ENCODE measurements around the gene EGLN2.
"Not testable (repeated sequence)": the region's sequence is repeated elsewhere in the genome, so short reads cannot be mapped to it uniquely, and the experiment has no call there.

EGLN2 gene

DNA sequence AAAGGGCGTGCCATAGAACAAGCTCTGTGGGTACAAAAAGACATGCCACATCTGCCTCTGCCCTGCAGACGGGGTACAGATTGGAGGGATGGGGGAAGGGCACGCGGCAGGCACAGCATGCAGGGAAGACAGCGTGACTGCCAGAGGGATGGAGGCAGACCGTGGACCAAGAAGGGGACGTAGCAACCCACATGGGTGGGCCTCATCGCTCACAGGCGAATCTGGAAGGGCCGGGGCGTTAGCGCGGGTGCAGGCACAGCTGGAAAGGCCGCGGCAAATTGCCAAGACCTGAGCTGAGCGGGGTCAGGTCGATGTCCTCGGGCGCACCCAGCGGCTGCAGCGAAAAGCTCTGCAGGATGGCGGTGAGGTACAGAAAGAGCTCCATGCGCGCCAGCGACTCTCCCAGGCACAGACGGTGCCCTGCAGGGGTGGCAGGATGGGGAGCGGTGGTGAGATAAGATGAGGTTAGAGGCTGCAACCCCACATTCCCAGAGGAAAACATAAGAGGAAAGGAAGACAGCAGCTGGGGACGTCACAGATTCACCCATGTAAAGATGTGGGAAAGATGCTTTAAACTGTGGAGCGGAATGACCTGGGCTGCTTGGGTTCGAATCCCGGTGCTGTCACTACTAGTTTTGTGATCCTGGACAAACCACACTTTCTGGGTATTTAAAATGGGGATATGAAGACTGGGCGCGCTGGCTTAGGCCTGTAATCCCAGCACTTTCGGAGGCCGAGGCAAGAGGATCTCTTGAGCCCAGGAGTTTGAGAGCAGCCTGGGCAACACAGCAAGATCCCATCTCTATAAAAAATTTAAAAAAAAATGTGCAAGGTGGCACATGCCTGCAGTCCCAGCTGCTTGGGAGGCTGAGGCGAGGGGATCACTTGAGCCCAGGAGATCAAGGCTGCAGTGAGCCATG lies 19.7 kb downstream of the EGLN2 start:
- Histone ChIP-seq H3K9ac (ENCODE audit: low read depth in 1 of 2, low read length in 2 of 2) (peak overlapping the region in 1 of 2 donors; percentile 20), H3K4me1 (ENCODE audit: control insufficient read depth in 1 of 2, insufficient read depth in 2 of 2, low read length in 2 of 2) (peaks cover 4 to 26% of the 10 kb centered on the region in 2 donors), H3K4me3 (ENCODE audit: low read depth in 1 of 2, low read length in 2 of 2) (peak overlapping the region; percentile 50 to 61)
- H3K27me3 ChIP-seq (ENCODE audit: control insufficient read depth in 1 of 2, insufficient read depth in 2 of 2, low read length in 2 of 2); H3K9me3 ChIP-seq (ENCODE audit: control insufficient read depth in 1 of 2, low read length in 2 of 2); H3K36me3 ChIP-seq (ENCODE audit: control insufficient read depth in 1 of 2, insufficient read depth in 2 of 2, low read length in 2 of 2); H3K27ac ChIP-seq (ENCODE audit: low read depth, low read length): not testable (repeated sequence)

DNA sequence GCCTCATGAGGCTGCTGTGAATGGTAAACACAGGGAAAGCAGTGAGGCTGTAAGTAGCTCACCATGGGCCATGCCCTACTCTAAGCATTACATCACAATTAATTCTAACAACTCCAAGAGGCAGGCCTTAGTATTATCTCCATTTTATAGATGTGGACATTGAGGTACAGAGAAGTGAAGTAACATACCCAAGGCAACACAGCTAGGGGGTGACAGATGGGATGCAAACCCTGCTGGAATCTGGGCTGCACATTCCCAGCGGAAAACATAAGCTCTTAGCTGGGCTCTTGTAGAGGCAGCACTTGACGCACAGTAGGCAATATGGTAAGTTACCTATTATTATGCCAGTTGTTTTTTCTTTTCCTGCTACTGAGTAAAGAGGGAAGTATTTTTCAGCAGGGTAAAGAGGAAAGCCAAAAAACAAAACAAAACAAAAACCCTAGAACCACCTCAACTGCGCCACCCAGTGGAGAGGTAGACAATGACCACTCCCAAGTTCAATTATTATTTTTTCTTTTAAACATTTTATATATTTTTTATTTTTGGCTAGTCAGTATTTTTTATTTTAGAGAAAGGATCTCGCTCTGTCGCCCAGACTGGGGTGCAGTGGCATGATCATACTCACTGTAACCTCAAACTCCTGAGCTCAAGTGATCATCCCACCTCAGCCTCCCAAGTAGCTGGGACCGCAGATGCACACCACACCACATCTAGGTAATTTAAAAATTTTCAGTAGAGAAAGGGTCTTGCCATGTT lies 20.7 kb downstream of the EGLN2 start:
- H3K9ac ChIP-seq (ENCODE audit: low read depth in 1 of 2, low read length in 2 of 2); H3K27ac ChIP-seq (ENCODE audit: low read depth, low read length); H3K36me3 ChIP-seq (ENCODE audit: control insufficient read depth in 1 of 2, insufficient read depth in 2 of 2, low read length in 2 of 2); H3K4me3 ChIP-seq (ENCODE audit: low read depth in 1 of 2, low read length in 2 of 2); H3K27me3 ChIP-seq (ENCODE audit: control insufficient read depth in 1 of 2, insufficient read depth in 2 of 2, low read length in 2 of 2); H3K9me3 ChIP-seq (ENCODE audit: control insufficient read depth in 1 of 2, low read length in 2 of 2): not testable (repeated sequence)
- H3K4me1 ChIP-seq (ENCODE audit: control insufficient read depth in 1 of 2, insufficient read depth in 2 of 2, low read length in 2 of 2): peaks cover 4 to 26% of the 10 kb centered on the region in 2 donors

DNA sequence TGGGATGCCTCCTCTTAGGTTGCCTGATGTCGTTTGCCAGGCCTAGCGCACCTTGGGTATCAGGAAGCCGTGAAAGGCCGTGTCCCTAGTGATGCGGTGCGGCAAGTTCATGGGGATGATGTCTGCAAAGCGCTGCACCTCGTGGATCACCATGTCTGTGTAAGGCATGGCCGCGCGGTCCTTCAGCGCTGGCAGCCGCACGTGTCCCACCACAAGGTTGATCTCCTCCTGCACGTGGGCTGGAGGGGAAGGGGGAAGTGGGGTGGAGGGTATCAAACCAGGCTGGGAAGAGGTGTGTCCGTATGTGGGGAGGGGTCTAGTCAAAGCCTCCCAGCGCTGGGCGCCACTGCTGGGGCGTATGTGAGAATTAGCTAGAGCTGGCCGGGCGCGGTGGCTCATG lies 23.2 kb downstream of the EGLN2 start:
- H3K4me1 ChIP-seq (ENCODE audit: control insufficient read depth in 1 of 2, insufficient read depth in 2 of 2, low read length in 2 of 2): peaks cover 4 to 26% of the 10 kb centered on the region in 2 donors
- H3K4me3 ChIP-seq (ENCODE audit: low read depth in 1 of 2, low read length in 2 of 2): no peak overlapping the region
- H3K27me3 ChIP-seq (ENCODE audit: control insufficient read depth in 1 of 2, insufficient read depth in 2 of 2, low read length in 2 of 2): no peaks in the 10 kb centered on the region
- no peak overlapping the region for H3K9ac ChIP-seq (ENCODE audit: low read depth in 1 of 2, low read length in 2 of 2)
- H3K36me3 ChIP-seq (ENCODE audit: control insufficient read depth in 1 of 2, insufficient read depth in 2 of 2, low read length in 2 of 2): peaks cover 0 to 6% of the 10 kb centered on the region in 2 donors
- no peak overlapping the region for H3K27ac ChIP-seq (ENCODE audit: low read depth, low read length)
- no peaks in the 10 kb centered on the region for H3K9me3 ChIP-seq (ENCODE audit: control insufficient read depth in 1 of 2, low read length in 2 of 2)

DNA sequence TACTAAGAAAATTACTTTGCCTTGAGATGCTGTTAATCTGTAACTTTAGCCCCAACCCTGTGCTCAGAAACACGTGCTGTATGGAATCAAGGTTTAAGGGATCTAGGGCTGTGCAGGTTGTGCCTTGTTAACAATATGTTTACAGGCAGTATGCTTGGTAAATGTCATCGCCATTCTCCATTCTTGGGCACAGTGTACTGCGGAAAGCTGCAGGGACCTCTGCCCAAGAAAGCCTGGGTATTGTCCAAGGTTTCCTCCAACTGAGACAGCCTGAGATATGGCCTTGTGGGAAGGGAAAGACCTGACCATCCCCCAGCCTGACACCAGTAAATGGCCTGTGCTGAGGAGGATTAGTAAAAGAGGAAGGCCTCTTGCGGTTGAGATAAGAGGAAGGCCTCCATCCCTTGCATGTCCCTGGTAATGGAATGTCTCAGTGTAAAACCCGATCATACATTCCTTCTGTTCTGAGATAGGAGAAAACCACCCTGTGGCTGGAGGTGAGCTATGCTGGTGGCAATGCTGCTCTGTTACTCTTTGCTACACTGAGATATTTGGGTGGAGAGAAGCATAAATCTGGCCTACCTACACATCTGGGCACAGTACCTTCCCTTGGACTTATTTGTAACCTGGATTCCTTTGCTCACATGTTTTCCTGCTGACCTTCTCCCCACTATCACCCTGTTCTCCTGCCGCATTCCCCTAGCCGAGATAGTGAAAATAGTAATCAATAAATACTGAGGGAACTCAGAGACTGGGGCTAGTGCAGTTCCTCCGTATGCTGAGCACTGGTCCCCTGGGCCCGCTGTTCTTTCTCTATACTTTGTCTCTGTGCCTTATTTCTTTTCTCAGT lies 23.9 kb downstream of the EGLN2 start:
- not testable (repeated sequence) for H3K27me3 ChIP-seq (ENCODE audit: control insufficient read depth in 1 of 2, insufficient read depth in 2 of 2, low read length in 2 of 2); H3K4me3 ChIP-seq (ENCODE audit: low read depth in 1 of 2, low read length in 2 of 2); H3K27ac ChIP-seq (ENCODE audit: low read depth, low read length); H3K36me3 ChIP-seq (ENCODE audit: control insufficient read depth in 1 of 2, insufficient read depth in 2 of 2, low read length in 2 of 2); H3K9me3 ChIP-seq (ENCODE audit: control insufficient read depth in 1 of 2, low read length in 2 of 2); H3K9ac ChIP-seq (ENCODE audit: low read depth in 1 of 2, low read length in 2 of 2)
- H3K4me1 ChIP-seq (ENCODE audit: control insufficient read depth in 1 of 2, insufficient read depth in 2 of 2, low read length in 2 of 2): peaks cover 4 to 26% of the 10 kb centered on the region in 2 donors

DNA sequence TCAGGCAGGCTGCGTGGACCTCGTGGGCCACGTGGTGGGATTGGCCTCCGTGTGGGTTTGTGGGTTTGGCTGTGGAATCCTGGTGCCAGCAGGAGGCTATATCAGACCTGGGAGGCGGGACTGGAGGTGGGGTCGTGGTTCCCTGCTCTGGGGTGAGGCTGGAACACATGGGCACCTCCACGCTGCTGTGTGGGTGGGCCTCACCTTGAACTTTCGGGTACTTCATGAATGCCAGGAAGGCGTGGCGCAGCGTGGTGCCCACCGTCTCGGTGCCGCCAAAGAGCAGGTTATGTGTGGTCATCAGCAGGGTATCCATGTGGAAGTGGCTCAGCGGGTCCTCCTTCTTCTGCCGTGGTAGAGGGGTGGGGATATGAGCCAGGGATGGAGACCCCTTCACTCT lies 25.9 kb downstream of the EGLN2 start:
- H3K9ac ChIP-seq (ENCODE audit: low read depth in 1 of 2, low read length in 2 of 2); H3K27me3 ChIP-seq (ENCODE audit: control insufficient read depth in 1 of 2, insufficient read depth in 2 of 2, low read length in 2 of 2); H3K36me3 ChIP-seq (ENCODE audit: control insufficient read depth in 1 of 2, insufficient read depth in 2 of 2, low read length in 2 of 2); H3K27ac ChIP-seq (ENCODE audit: low read depth, low read length); H3K9me3 ChIP-seq (ENCODE audit: control insufficient read depth in 1 of 2, low read length in 2 of 2); H3K4me3 ChIP-seq (ENCODE audit: low read depth in 1 of 2, low read length in 2 of 2): not testable (repeated sequence)
- H3K4me1 ChIP-seq (ENCODE audit: control insufficient read depth in 1 of 2, insufficient read depth in 2 of 2, low read length in 2 of 2): peaks cover 0 to 13% of the 10 kb centered on the region in 2 donors

DNA sequence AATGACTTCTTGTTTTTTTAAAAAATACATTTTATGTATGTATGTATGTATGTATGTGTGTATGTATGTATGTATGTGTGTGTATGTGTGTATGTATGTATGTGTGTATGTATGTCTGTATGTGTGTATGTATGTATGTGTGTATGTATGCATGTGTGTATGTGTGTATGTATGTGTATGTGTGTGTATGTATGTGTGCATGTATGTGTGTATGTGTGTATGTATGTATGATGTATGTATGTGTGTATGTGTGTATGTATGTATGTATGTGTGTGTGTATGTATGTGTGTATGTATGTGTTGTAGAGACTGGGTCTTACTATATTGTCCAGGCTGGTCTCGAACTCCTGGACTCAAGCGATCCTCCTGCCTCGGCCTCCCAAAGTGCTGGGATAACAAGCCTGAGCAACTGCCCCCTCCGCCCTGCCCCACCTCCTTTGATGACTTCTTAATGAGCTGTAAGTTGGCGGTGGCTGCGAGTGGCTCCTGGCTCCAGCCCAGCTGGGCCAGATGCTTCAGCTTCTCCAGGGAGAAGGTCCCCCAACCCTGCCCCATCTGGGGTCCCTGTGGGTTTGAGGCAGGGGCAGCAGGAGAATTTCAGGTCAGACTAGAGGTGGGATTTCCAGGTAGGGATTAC lies 26.6 kb downstream of the EGLN2 start:
- not testable (repeated sequence) for H3K9me3 ChIP-seq (ENCODE audit: control insufficient read depth in 1 of 2, low read length in 2 of 2); H3K27me3 ChIP-seq (ENCODE audit: control insufficient read depth in 1 of 2, insufficient read depth in 2 of 2, low read length in 2 of 2); H3K9ac ChIP-seq (ENCODE audit: low read depth in 1 of 2, low read length in 2 of 2); H3K4me3 ChIP-seq (ENCODE audit: low read depth in 1 of 2, low read length in 2 of 2); H3K27ac ChIP-seq (ENCODE audit: low read depth, low read length); H3K36me3 ChIP-seq (ENCODE audit: control insufficient read depth in 1 of 2, insufficient read depth in 2 of 2, low read length in 2 of 2)
- H3K4me1 ChIP-seq (ENCODE audit: control insufficient read depth in 1 of 2, insufficient read depth in 2 of 2, low read length in 2 of 2): peaks cover 0 to 13% of the 10 kb centered on the region in 2 donors

DNA sequence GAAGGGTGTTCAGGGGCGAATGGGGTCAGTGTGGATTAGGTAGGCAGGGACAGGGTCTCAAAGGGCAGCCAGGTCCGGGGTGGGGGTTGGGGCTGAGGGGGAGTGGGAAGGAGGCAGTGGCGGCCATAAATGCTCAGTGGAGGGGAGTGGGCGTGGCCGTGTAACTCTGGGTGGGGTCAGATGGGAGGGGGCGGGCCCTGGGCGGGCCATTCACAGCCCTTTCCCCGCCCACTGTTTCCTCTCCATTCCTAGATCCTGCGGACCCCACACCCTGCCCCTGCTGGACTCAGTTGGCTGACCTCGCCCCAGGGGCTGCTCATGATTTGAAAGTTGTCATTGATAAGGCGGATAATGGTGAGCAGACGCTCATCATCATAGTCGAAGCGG lies 27.3 kb downstream of the EGLN2 start:
- H3K36me3 ChIP-seq (ENCODE audit: control insufficient read depth in 1 of 2, insufficient read depth in 2 of 2, low read length in 2 of 2); H3K27me3 ChIP-seq (ENCODE audit: control insufficient read depth in 1 of 2, insufficient read depth in 2 of 2, low read length in 2 of 2); H3K9ac ChIP-seq (ENCODE audit: low read depth in 1 of 2, low read length in 2 of 2); H3K9me3 ChIP-seq (ENCODE audit: control insufficient read depth in 1 of 2, low read length in 2 of 2); H3K27ac ChIP-seq (ENCODE audit: low read depth, low read length); H3K4me3 ChIP-seq (ENCODE audit: low read depth in 1 of 2, low read length in 2 of 2): not testable (repeated sequence)
- peaks cover 0 to 13% of the 10 kb centered on the region in 2 donors for H3K4me1 ChIP-seq (ENCODE audit: control insufficient read depth in 1 of 2, insufficient read depth in 2 of 2, low read length in 2 of 2)

DNA sequence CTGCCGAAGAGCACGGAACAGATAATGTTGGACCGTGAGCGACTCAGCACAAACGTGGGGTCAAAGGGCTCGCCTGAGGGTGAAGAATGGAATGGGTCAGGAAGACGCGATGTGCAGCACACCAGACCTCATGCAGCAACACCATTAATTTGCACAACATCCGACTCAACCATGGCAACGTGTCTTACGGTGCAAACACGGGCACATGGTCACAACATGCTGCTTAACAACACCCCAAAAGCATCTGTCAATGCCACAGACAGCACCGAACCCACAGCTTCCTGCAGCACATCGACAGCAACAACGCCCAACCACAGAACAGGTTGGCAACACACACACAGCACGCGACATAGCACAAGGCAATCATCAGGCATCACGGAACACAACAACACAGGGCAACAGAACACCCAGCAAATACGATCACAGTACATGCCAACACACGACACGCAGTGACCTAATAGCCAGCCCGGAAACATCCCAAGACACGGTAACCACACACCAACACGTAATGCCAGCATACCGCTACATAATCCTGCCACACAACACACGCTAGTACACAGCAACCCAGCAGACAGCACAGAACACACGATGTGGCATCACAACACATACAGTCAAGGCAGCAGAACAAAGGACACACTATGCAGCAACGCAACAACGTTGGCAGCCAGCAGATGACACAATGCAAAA lies 27.9 kb downstream of the EGLN2 start:
- not testable (repeated sequence) for H3K4me3 ChIP-seq (ENCODE audit: low read depth in 1 of 2, low read length in 2 of 2); H3K27ac ChIP-seq (ENCODE audit: low read depth, low read length); H3K36me3 ChIP-seq (ENCODE audit: control insufficient read depth in 1 of 2, insufficient read depth in 2 of 2, low read length in 2 of 2); H3K27me3 ChIP-seq (ENCODE audit: control insufficient read depth in 1 of 2, insufficient read depth in 2 of 2, low read length in 2 of 2); H3K9me3 ChIP-seq (ENCODE audit: control insufficient read depth in 1 of 2, low read length in 2 of 2); H3K9ac ChIP-seq (ENCODE audit: low read depth in 1 of 2, low read length in 2 of 2)
- H3K4me1 ChIP-seq (ENCODE audit: control insufficient read depth in 1 of 2, insufficient read depth in 2 of 2, low read length in 2 of 2): peaks cover 0 to 13% of the 10 kb centered on the region in 2 donors

DNA sequence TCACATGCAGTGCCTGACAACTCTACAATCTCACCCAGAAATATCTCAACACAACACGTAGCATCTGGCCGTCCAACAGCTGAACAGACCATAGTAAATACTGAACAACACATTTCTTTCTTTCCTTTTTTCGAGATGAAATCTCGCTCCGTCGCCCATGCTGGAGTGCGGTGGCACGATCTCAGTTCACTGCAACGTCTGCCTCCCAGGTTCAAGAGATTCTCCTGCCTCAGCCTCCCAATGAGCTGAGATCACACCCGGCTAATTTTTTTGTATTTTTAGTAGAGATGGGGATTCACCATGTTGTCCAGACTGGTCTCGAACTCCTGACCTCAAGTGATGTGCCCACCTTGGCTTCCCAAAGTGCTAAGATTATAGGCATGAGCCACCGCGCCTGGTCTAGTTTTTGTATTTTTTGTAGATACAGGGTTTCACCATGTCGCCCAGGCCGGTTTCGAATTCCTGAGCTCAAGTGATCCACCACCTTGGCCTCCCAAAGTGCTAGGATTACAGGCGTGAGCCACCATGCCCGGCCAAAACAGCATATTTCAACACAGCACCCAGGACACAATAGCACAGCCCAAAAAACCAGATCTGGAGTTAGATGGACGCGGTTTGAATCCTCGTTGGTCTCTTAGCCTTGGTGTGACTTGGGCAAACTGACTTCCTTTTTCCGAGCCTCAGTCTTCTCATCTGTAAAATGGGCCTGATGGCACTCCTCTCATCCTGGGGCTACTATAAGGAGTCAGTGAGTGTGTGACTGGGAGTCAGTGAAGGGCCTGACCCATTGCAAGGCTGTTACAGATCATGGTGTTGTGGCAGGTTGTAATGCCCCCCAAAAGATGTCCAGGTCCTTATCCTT lies 28.6 kb downstream of the EGLN2 start:
- no peaks in the 10 kb centered on the region for H3K9me3 ChIP-seq (ENCODE audit: control insufficient read depth in 1 of 2, low read length in 2 of 2)
- no peak overlapping the region for H3K27ac ChIP-seq (ENCODE audit: low read depth, low read length)
- peaks cover 0 to 7% of the 10 kb centered on the region in 2 donors for H3K4me1 ChIP-seq (ENCODE audit: control insufficient read depth in 1 of 2, insufficient read depth in 2 of 2, low read length in 2 of 2)
- H3K4me3 ChIP-seq (ENCODE audit: low read depth in 1 of 2, low read length in 2 of 2): no peak overlapping the region
- H3K9ac ChIP-seq (ENCODE audit: low read depth in 1 of 2, low read length in 2 of 2): no peak overlapping the region
- peaks cover 0 to 6% of the 10 kb centered on the region in 2 donors for H3K36me3 ChIP-seq (ENCODE audit: control insufficient read depth in 1 of 2, insufficient read depth in 2 of 2, low read length in 2 of 2)
- H3K27me3 ChIP-seq (ENCODE audit: control insufficient read depth in 1 of 2, insufficient read depth in 2 of 2, low read length in 2 of 2): no peaks in the 10 kb centered on the region
